GM13976 (cell line): ENCODE data around the gene KCNQ1.

Source experiments
- DNase-seq: peaks from one replicate; pipeline ENCODE4 v3.0.0; 2012; ENCODE audit warnings: low spot score
- in situ Hi-C: fragments of 300-500 bp; cut with MboI; formaldehyde crosslinking; loops from one replicate; pipeline ENCODE4 v1.12.0; 2022; ENCODE audit warnings: low sequenced_read_pairs, mixed read lengths, inconsistent platforms; ENCODE audit not compliant: unreplicated experiment
- TF ChIP-seq, protein P1 (sequence below): IDR thresholded peaks from 2 replicates; pipeline ENCODE4 v1.5.1; 2012; ENCODE audit warnings: borderline replicate concordance, mild to moderate bottlenecking; ENCODE audit not compliant: insufficient read depth; ENCODE audit errors: extremely low read depth, missing control alignments, control extremely low read depth

The KCNQ1 gene

DNA sequence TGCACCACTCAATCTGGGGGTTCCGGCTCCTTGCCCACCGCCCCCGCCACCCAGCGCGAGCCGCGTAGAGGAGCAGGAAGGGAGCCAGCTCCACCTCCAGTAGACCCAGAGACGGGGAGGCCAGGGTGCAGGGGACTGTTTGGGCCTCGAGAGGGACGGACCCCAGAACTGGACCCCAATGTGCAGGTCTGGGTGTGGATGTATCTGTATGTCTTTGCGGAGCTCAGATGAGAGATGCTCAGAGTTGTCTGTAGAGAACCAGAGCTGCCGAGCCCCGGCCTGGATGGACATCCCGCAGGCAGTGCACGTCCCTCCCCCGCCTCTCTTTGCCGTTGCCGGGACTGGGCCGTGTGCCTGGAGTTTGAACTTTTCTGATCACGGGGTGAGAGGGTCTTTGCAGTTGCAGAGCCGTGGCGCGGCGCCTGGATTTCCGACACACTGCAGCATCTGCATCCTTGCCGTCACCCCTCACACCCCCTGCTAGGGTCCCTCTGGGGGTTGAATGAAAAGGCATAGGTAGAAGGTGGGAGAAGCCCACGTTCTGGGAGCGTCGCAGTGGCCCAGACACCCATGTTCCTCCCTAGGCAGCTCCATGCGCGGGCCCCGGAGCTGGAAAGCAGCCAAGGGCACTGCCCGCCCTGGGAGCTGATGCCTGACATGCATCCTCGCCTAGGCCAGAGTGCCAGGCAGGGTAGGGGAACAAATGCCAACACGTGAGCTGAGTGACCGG lies 105.2 kb downstream of the KCNQ1 start:
- TF ChIP-seq, protein P1, sequence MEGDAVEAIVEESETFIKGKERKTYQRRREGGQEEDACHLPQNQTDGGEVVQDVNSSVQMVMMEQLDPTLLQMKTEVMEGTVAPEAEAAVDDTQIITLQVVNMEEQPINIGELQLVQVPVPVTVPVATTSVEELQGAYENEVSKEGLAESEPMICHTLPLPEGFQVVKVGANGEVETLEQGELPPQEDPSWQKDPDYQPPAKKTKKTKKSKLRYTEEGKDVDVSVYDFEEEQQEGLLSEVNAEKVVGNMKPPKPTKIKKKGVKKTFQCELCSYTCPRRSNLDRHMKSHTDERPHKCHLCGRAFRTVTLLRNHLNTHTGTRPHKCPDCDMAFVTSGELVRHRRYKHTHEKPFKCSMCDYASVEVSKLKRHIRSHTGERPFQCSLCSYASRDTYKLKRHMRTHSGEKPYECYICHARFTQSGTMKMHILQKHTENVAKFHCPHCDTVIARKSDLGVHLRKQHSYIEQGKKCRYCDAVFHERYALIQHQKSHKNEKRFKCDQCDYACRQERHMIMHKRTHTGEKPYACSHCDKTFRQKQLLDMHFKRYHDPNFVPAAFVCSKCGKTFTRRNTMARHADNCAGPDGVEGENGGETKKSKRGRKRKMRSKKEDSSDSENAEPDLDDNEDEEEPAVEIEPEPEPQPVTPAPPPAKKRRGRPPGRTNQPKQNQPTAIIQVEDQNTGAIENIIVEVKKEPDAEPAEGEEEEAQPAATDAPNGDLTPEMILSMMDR, result no peak
- no peak for DNase-seq
- in situ Hi-C loops, result loop anchor here (25.0 kb wide), 1 partner anchor 212 kb away; no protein-coding TSS in a partner anchor

DNA sequence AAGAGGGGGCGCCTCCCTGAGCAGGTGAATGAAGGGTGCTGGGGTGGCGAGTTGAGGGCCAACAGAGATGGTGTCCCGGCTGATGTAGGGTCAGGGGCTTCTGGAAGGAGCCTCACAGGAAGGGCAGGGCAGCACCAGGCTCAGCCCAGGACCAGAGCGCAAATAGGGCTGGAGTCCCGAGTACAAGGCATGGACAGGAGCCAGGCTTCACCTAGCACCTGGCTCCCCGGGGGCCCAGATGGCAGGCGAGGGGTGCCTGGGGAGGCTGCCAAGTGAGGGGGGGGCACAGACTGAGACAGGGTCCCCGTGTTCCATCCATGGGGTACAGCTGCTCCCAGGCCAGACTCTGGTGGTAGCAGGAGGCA lies 105.8 kb downstream of the KCNQ1 start:
- DNase-seq, result no peak
- in situ Hi-C loops, result loop anchor here (25.0 kb wide), 1 partner anchor 212 kb away; no protein-coding TSS in a partner anchor
- TF ChIP-seq, protein P1, result no peak

DNA sequence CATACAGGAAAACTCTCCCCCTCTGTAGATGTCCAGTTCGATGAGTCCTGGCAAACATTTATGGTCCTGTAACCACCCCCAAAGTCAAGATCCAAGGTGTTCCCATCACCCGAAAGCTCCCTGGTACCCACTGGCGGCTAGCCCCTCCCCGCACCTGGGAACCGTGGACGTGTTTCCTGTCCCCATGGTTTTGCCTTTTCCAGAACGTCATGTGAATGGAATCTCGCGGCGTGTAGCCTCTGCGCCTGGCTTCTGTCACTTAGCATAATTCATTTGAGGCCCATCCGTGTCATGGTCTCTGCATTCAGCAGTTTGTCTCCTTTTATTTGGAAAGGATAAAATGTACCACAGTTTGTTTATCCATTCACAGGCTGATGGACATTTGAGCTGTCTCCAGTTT lies 106.3 kb downstream of the KCNQ1 start:
- in situ Hi-C loops, result loop anchor here (25.0 kb wide), 1 partner anchor 211 kb away; no protein-coding TSS in a partner anchor
- TF ChIP-seq, protein P1, result no peak
- no peak for DNase-seq

DNA sequence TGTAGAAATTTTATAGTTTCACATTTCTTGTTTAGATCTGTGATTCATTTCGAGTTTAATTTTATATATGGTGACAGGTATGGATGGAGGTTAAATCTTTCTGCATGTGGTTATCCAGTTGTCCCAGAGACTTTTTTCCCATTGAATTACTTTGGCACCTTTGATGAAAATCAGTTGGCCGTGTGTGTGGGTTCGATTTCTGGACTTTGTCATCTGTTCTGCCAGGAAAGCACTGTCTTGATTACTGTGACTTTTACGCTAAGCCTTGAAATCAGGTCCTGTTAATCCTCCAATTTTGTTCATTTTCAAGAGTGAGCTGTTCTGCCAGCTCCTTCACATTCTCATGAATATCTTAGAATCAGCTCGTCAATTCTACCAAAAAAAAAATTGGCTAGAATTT lies 107.4 kb downstream of the KCNQ1 start:
- in situ Hi-C loops, result loop anchor here (25.0 kb wide), 1 partner anchor 210 kb away; no protein-coding TSS in a partner anchor
- no peak for DNase-seq
- TF ChIP-seq, protein P1, result no peak

DNA sequence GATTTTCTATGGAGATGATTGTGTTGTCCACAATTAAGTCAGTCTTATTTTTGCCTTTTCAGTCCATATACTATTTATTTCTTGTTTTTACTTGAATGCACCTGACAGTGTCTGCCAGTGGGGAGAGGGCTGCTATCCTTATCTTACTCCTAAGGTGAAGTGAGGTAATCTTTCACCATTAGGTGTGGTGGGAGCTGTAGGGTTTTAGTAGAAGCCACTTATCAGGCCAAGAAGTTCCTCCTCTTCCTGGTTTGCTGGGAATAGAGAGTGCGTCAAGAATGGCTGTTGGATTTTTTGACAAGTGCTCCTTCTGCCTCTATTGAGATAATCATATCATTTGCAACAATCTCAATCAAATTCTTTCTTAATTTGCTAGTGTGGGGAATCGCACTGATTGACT lies 108.4 kb downstream of the KCNQ1 start:
- TF ChIP-seq, protein P1, result no peak
- no peak for DNase-seq
- in situ Hi-C loops, result loop anchor here (25.0 kb wide), 1 partner anchor 209 kb away; no protein-coding TSS in a partner anchor

DNA sequence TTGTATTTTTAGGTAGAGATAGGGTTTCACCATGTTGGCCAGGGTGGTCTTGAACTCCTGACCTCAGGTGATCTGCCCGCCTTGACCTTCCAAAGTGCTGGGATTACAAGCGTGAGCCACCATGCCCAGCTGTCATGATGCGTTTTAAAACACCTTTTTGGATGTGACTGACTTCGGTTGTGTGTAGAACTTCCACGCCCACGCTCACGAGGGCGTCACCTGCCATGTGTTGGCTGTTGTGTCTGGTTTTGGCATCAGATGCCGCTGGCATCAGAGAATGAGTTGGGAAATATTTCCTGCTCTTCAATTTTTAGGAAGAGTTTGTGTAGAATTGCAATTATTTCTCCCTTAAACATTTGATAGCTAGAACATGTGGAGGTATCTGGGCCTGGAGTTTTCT lies 109.1 kb downstream of the KCNQ1 start:
- TF ChIP-seq, protein P1, result no peak
- DNase-seq, result no peak
- in situ Hi-C loops, result loop anchor here (25.0 kb wide), 1 partner anchor 208 kb away; no protein-coding TSS in a partner anchor
